Tibial artery (tissue), 4 donors: ENCODE measurements around the gene CCDC13.

Source experiments
- DNase-seq, 2 donors: peaks; one replicate each; pipeline ENCODE4 v3.0.0-alpha.2; 2019
- H3K27ac ChIP-seq, 2 donors: fragments of 200-600 bp; sonication (generic) in 1 of 2; 1 replicate in 1 of 2; 2 replicates in 1 of 2; pipeline ENCODE4 v1.5.1; 2018 to 2019; ENCODE audit warnings: mild to moderate bottlenecking in 1 of 2
- H3K27me3 ChIP-seq, 2 donors: fragments of 200-600 bp; sonication (generic) in 1 of 2; one replicate each; pipeline versions ENCODE4 v1.5.1 to v1.6.0; 2016 to 2019
- H3K36me3 ChIP-seq, 3 donors: fragments of 200-600 bp; sonication (generic) in 2 of 3; one replicate each; pipeline ENCODE4 v1.5.1; 2016 to 2019; ENCODE audit warnings: mild to moderate bottlenecking in 2 of 3
- H3K4me1 ChIP-seq, 4 donors: fragments of 200-600 bp; sonication (generic) in 2 of 4; 1 replicate in 3 of 4; 2 replicates in 1 of 4; pipeline ENCODE4 v1.5.1; 2016 to 2019
- H3K4me3 ChIP-seq, 2 donors: fragments of 200-600 bp; sonication (generic) in 1 of 2; 1 replicate in 1 of 2; 2 replicates in 1 of 2; pipeline ENCODE4 v1.5.1; 2018 to 2019; ENCODE audit warnings: mild to moderate bottlenecking in 2 of 2
- H3K9me3 ChIP-seq, 3 donors: fragments of 200-600 bp; sonication (generic) in 1 of 3; one replicate each; pipeline ENCODE4 v1.5.1; 2016 to 2019
- intact Hi-C: fragments of 100-400 bp; cut with DNase I; formaldehyde crosslinking; loops from one replicate; pipeline ENCODE4 v1.15.0; 2023; ENCODE audit warnings: low total_unique reads
- TF ChIP-seq, protein P1 (sequence below), 2 experiments: fragments of 200-600 bp in 1 of 2; fragments of 450-650 bp in 1 of 2; IDR thresholded peaks; one replicate each; pipeline ENCODE4 v1.5.1; 2017 to 2019; ENCODE audit warnings: antibody characterized with exemption in 2 of 2, mild to moderate bottlenecking in 1 of 2, moderate library complexity in 1 of 2

The CCDC13 gene, protein sequence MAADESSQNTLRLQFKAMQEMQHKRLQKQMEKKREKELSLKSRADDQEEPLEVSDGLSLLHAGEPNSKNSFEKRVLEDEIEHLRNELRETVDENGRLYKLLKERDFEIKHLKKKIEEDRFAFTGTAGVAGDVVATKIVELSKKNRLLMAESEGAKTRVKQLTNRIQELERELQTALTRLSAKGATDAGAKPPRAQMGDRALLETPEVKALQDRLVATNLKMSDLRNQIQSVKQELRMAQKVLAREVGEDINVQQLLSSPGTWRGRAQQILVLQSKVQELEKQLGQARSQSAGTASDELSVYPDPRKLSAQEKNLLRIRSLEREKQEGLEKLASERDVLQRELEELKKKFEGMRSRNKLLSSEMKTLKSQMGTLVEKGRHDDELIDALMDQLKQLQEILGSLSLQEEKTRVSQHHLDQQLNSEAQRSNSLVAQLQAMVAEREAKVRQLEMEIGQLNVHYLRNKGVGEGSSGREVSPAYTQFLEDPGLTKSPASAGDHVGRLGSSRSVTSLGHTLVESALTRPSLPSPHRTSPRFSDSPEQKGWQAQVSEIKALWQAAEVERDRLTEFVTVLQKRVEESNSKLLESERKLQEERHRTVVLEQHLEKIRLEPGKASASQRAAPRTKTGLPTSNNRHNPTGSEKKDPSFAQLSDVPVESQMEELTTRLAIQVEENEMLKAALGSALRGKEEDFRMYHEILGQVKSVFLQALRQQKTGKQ

DNA sequence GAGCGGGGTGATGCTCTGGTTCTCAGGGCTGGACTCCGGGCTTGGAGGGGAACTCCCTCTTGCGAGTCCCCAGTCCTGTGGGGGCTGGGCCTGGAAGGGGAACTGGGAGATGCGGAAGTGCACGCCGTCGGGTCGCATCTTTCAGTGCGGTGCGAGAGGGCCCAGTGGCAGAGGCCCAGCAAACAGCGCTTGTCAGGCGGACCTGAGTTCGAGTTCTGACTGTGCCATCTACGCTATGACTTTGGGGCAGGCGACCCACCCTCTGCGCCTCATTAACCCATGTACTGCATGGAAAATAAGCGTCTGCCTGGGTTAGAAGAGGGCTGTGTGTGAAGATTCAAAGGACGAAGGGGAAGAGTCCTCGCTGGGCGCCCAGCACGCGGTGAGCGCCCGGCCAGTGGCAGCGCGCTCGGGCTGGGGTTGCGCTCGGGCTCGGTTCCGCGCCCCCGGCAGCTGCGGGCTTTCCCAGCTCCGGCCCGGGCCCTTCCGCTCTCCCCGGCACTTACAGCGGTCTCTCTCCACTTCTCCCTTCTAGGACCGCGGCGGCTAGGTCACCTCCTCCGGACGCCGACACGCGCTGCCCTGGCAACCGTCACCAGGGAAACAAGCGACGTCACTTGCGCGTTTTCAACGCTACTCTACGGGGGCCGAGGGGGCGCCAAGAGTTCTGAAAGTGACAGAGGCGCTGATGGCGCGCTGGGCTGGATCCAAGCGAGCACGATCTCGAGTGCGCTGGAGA is at the start of gene CCDC13:
Gene CCDC13 (minus strand): TSS at position 584 of the 739 bp plus-strand sequence. CDS start 14,908 bp downstream, outside the sequence.
- peak; percentile 96 to 97 for DNase-seq
- TF ChIP-seq, protein P1, sequence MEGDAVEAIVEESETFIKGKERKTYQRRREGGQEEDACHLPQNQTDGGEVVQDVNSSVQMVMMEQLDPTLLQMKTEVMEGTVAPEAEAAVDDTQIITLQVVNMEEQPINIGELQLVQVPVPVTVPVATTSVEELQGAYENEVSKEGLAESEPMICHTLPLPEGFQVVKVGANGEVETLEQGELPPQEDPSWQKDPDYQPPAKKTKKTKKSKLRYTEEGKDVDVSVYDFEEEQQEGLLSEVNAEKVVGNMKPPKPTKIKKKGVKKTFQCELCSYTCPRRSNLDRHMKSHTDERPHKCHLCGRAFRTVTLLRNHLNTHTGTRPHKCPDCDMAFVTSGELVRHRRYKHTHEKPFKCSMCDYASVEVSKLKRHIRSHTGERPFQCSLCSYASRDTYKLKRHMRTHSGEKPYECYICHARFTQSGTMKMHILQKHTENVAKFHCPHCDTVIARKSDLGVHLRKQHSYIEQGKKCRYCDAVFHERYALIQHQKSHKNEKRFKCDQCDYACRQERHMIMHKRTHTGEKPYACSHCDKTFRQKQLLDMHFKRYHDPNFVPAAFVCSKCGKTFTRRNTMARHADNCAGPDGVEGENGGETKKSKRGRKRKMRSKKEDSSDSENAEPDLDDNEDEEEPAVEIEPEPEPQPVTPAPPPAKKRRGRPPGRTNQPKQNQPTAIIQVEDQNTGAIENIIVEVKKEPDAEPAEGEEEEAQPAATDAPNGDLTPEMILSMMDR (IDR thresholded peaks at IDR 0.05): no peak
- Histone ChIP-seq H3K9me3 (no peaks in the 10 kb centered on the region), H3K4me3 (peak within 1 kb of the TSS; percentile 47 to 58), H3K4me1 (peaks cover 0 to 17% (median 9%) of the 10 kb centered on the region in 4 donors), H3K36me3 (no peaks in the 10 kb centered on the region), H3K27ac (peak within 1 kb of the TSS; percentile 64), H3K27me3 (no peaks in the 10 kb centered on the region)
- intact Hi-C loops: no loop called here

DNA sequence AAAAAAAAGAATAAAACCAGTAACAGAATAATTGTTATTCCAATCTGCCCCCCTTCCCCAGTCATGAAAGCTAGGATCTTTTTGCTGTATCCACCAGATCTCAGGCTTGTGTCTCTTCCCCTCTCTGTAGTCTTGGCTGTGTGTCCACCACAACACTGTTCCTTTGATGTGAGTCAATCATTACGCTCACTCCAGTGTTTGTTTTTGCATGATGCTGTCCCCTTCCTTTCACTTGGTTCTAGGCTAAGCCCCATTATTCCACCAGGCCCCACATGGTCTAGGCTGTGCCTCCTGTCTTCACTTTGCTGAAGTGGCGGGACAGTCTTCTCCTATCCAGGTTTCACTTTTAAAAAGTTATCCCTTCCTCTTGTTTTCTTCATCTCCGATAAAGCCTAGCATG is 49.8 kb upstream of the CCDC13 start:
- Histone ChIP-seq H3K36me3 (no peaks in the 10 kb centered on the region), H3K4me1 (peaks cover 0 to 8% (median 3%) of the 10 kb centered on the region in 4 donors), H3K27me3 (no peaks in the 10 kb centered on the region), H3K9me3 (no peaks in the 10 kb centered on the region), H3K4me3 (no peak overlapping the region), H3K27ac (no peak overlapping the region)
- TF ChIP-seq, protein P1 (IDR thresholded peaks at IDR 0.05): no peak
- intact Hi-C loops: no loop called here
- DNase-seq: no peak

DNA sequence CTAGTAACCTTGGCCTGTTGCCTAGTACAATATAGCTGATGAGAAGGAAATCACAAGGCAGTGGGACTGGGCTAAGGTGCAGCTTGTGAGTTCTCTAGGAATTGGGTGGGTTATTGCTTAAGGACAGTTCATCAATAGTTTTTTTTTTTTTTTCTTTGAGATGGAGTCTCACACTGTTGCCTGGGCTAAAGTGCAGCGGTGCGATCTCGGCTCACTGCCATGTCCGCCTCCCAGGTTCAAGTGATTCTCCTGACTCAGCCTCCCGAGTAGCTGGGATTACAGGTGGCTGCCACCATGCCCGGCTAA is 47.6 kb upstream of the CCDC13 start:
- Histone ChIP-seq H3K4me3 (no peak overlapping the region), H3K9me3 (no peaks in the 10 kb centered on the region), H3K4me1 (peaks cover 0 to 8% (median 3%) of the 10 kb centered on the region in 4 donors), H3K36me3 (no peaks in the 10 kb centered on the region), H3K27me3 (no peaks in the 10 kb centered on the region), H3K27ac (no peak overlapping the region)
- TF ChIP-seq, protein P1 (IDR thresholded peaks at IDR 0.05): no peak
- intact Hi-C loops: no loop called here
- no peak for DNase-seq

DNA sequence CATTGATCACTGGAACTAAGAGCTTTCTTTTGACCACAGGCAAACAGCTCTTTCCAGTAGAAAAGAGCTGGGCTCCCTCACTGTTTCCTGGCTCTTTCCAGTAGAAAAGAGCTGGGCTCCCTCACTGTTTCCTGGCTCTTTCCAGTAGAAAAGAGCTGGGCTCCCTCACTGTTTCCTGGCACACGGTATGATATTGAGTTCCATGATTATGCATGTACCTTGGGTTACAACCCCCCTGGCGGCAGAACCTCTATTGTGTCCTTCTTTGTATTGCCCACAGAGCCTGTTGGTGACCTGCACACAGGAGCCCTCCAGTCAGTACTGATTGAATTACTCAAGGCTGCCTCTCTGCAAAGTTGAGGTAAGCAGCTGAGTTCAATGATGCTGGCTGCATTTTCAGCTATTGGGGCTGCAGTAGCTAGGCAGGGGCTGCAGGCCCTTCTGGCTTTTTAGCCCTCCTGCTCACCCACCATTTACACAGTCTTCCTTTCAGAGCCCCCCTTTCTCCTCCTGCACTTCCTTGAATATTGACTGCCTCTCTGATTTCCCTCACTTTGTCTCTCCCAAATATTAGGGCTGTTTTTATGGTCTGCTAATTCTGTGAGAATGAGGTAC is 46.4 kb upstream of the CCDC13 start:
- TF ChIP-seq, protein P1 (IDR thresholded peaks at IDR 0.05): no peak
- H3K36me3 ChIP-seq: no peaks in the 10 kb centered on the region
- H3K4me1 ChIP-seq: peaks cover 0 to 8% (median 3%) of the 10 kb centered on the region in 4 donors
- no peaks in the 10 kb centered on the region for H3K27me3 ChIP-seq
- no peak for DNase-seq
- H3K27ac ChIP-seq: no peak overlapping the region
- intact Hi-C loops: no loop called here
- no peak overlapping the region for H3K4me3 ChIP-seq
- no peaks in the 10 kb centered on the region for H3K9me3 ChIP-seq

DNA sequence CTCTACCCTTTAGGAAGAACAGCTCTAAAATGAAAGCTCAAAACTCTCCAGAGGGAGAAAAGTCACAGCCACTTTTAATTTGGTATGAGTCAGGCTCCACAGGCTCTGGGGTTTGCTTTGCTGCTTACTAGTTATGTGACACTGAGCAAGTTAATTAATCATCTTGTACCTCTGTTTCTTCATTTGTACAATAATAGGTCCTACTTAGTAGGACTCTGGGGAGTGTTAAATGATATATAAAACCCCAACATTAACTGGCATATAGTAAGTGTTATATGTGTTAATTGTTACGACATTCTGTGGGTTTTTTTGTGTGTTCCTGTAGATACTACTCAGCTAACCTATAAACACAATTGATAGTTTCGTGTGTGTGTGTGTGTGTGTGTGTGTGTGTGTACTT is 42.8 kb upstream of the CCDC13 start:
- H3K36me3 ChIP-seq: no peaks in the 10 kb centered on the region
- DNase-seq: no peak
- no peak overlapping the region for H3K4me3 ChIP-seq
- H3K27me3 ChIP-seq: no peaks in the 10 kb centered on the region
- intact Hi-C loops: no loop called here
- TF ChIP-seq, protein P1 (IDR thresholded peaks at IDR 0.05): no peak
- no peak overlapping the region for H3K27ac ChIP-seq
- H3K4me1 ChIP-seq: peaks cover 0 to 8% (median 3%) of the 10 kb centered on the region in 4 donors
- no peaks in the 10 kb centered on the region for H3K9me3 ChIP-seq
